ENCODE data around the gene TCTN2. TPM values are rescaled to one million over a fixed set of nuclear protein-coding genes. Genes with fewer than 3 reads are reported as not detected.

Gene TCTN2
- total and polyA plus RNA-seq, 2 of the 4 experiments (the other 2 are of a cell fraction) = 8.4 to 13.6 TPM

DNA sequence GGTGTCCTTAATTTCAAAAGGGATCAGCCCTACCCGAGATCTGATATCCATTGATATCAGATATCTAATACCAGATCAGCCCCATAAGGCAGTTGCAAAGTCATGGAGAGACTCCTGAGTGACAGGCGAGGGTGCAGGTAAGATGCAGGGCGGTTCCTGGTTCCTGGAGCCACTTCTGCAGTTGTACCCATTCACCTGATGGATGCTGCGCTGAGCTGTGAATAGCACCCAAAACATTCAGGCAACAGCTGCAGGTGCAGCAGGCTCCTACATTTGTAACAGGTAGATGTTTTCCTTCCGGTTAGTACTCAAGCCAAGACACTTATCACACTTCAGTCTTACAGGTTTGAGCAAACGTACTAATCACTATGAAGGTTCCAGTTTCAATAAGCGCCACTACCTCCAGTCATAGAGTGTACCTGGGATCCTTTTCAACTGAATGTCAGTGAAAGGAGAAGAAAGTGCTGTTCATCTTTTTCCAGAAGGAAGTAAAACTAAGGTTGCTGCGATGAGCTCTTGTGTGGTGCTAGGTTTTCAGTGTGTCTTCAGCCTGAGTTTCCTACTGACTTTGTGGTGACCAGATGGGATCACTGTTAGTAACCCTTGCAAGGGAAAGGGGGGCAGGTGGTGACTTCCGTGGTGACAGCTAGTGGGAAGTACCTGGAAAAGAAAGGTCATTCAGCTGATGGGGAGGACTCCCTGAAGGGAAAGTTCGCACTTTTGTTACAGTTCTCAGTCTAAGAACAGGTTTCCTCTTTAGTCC lies 43.1 kb downstream of the TCTN2 start:
- Histone ChIP-seq H2BK15ac (ENCODE audit: low read depth, low read length) (no peak overlapping the region), H4K5ac (ENCODE audit: low read depth, low read length) (no peak overlapping the region), H4K20me1 (ENCODE audit: insufficient read depth, low read length) (no peaks in the 10 kb centered on the region; the same call in 1 of the 2 replicates), H2AFZ (replicated peaks; ENCODE audit: low read length, poor library complexity) (no peak overlapping the region), H2BK5ac (ENCODE audit: low read depth, low read length, poor library complexity, severe bottlenecking) (no peak overlapping the region), H3K27ac (ENCODE audit: insufficient read depth, low read length) (no peak overlapping the region), H3K56ac (ENCODE audit: extremely low read depth, insufficient read depth, low read length) (no peak overlapping the region), H3K9me3 (ENCODE audit: control insufficient read depth, insufficient read depth, low read length) (no peaks in the 10 kb centered on the region), H3K27me3 (ENCODE audit: control insufficient read depth, insufficient read depth, low read length) (no peaks in the 10 kb centered on the region), H3K4me2 (ENCODE audit: low read depth, low read length) (peak overlapping the region; percentile 100), H3K4ac (ENCODE audit: low read depth, low read length) (no peak overlapping the region), H3K14ac (replicated peaks; ENCODE audit: low read depth, low read length) (no peak overlapping the region), H3K9me1 (ENCODE audit: insufficient read depth, low read length) (peaks cover 5% of the 10 kb centered on the region; the same call in 1 of the 2 replicates), H4K8ac (ENCODE audit: low read depth in 2 of 2, low read length in 2 of 2) (no peak overlapping the region), H2AK5ac (ENCODE audit: low read depth, low read length) (no peak overlapping the region), H2BK120ac (ENCODE audit: low read depth, low read length) (no peak overlapping the region), H3K79me1 (ENCODE audit: low read depth in 1 of 2, low read length in 2 of 2) (peaks cover 13 to 38% of the 10 kb centered on the region in 2 experiments), H3K18ac (ENCODE audit: low read depth, low read length) (no peak overlapping the region), H2AK9ac (replicated peaks; ENCODE audit: low read depth, low read length, poor library complexity) (no peak overlapping the region), H2BK20ac (ENCODE audit: low read depth, low read length) (no peak overlapping the region), H3K23ac (ENCODE audit: low read depth, low read length) (no peak overlapping the region), H3K9ac (ENCODE audit: low read depth, low read length) (no peak overlapping the region), H3K4me1 (ENCODE audit: control insufficient read depth, insufficient read depth, low read length) (peaks cover 5% of the 10 kb centered on the region), H4K91ac (ENCODE audit: insufficient read depth, low read depth, low read length) (no peak overlapping the region), H3K4me3 (ENCODE audit: insufficient read depth, low read depth, low read length) (no peak overlapping the region), H3K36me3 (ENCODE audit: control insufficient read depth, insufficient read depth, low read length) (no peaks in the 10 kb centered on the region)
- DNase-seq (no peak), ATAC-seq (ENCODE audit: low read depth) (no peak)
- ChIA-PET CTCF (interaction anchor here (1.2 kb wide), 1 partner anchor 273 kb away, joined by 3 read pairs; no protein-coding TSS in a partner anchor), POLR2A (ENCODE audit: unreplicated experiment) (interaction anchor here (0.6 kb wide), 1 partner anchor 912 kb away, joined by 8 read pairs; no protein-coding TSS in a partner anchor)
- intact Hi-C loops (cut with micrococcal nuclease) = loop anchor here (5.0 kb wide), 1 partner anchor 268 kb away; no protein-coding TSS in a partner anchor
- in situ Hi-C loops (cut with MboI; ENCODE audit: low sequenced_read_pairs) = no loop called here
- dilution Hi-C loops (cut with HindIII; ENCODE audit: low sequenced_read_pairs, unreplicated experiment) = no loop called here
- BruUV-seq (replicated peaks) = no TSS peak
- 90% methylated on average over 2 of the region's 10 CpGs; no CpG with 5 or more reads in 1 of the 2 experiments for WGBS, 2 experiments (ENCODE audit: extremely low coverage in 2 of 2, insufficient read length in 1 of 2)
- TF ChIP-seq, protein P1, sequence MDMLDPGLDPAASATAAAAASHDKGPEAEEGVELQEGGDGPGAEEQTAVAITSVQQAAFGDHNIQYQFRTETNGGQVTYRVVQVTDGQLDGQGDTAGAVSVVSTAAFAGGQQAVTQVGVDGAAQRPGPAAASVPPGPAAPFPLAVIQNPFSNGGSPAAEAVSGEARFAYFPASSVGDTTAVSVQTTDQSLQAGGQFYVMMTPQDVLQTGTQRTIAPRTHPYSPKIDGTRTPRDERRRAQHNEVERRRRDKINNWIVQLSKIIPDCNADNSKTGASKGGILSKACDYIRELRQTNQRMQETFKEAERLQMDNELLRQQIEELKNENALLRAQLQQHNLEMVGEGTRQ (IDR thresholded peaks at IDR 0.05; ENCODE audit: low read depth, low read length) = no peak
- TF ChIP-seq BHLHE40 (IDR thresholded peaks at IDR 0.05; ENCODE audit: low read depth, low read length) (no peak), MAZ (IDR thresholded peaks at IDR 0.05; ENCODE audit: borderline replicate concordance, low read depth, low read length) (no peak), CHD1 (IDR thresholded peaks at IDR 0.05; ENCODE audit: low read depth, low read length) (no peak), CEBPB (IDR thresholded peaks at IDR 0.05; ENCODE audit: low read depth, low read length) (no peak), MAFK (IDR thresholded peaks at IDR 0.05; ENCODE audit: low read depth, low read length) (no peak), RFX5 (IDR thresholded peaks at IDR 0.05; ENCODE audit: low read depth, low read length) (no peak), RAD21 (IDR thresholded peaks at IDR 0.05; ENCODE audit: low read length) (no peak), FOS (IDR thresholded peaks at IDR 0.05; ENCODE audit: low read depth, low read length) (no peak), NFE2L2 (IDR thresholded peaks at IDR 0.05; ENCODE audit: low read depth, low read length) (no peak), MXI1 (IDR thresholded peaks at IDR 0.05; ENCODE audit: borderline replicate concordance, low read depth, low read length) (no peak), SMC3 (IDR thresholded peaks at IDR 0.05; ENCODE audit: low read depth, low read length) (no peak)
- TF ChIP-seq, protein P2, sequence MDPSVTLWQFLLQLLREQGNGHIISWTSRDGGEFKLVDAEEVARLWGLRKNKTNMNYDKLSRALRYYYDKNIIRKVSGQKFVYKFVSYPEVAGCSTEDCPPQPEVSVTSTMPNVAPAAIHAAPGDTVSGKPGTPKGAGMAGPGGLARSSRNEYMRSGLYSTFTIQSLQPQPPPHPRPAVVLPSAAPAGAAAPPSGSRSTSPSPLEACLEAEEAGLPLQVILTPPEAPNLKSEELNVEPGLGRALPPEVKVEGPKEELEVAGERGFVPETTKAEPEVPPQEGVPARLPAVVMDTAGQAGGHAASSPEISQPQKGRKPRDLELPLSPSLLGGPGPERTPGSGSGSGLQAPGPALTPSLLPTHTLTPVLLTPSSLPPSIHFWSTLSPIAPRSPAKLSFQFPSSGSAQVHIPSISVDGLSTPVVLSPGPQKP (IDR thresholded peaks at IDR 0.05; ENCODE audit: borderline replicate concordance, low read depth, low read length) = no peak
- TF ChIP-seq, protein P3, sequence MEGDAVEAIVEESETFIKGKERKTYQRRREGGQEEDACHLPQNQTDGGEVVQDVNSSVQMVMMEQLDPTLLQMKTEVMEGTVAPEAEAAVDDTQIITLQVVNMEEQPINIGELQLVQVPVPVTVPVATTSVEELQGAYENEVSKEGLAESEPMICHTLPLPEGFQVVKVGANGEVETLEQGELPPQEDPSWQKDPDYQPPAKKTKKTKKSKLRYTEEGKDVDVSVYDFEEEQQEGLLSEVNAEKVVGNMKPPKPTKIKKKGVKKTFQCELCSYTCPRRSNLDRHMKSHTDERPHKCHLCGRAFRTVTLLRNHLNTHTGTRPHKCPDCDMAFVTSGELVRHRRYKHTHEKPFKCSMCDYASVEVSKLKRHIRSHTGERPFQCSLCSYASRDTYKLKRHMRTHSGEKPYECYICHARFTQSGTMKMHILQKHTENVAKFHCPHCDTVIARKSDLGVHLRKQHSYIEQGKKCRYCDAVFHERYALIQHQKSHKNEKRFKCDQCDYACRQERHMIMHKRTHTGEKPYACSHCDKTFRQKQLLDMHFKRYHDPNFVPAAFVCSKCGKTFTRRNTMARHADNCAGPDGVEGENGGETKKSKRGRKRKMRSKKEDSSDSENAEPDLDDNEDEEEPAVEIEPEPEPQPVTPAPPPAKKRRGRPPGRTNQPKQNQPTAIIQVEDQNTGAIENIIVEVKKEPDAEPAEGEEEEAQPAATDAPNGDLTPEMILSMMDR (conservative IDR thresholded peaks at IDR 0.05; ENCODE audit: low read depth, low read length) = no peak

Measured in IMR-90 (cell line).